ENCODE results near the gene PLEKHJ1. TPM values are rescaled to one million over a fixed set of nuclear protein-coding genes. Genes with fewer than 3 reads are reported as not detected.

PLEKHJ1 gene
- total RNA-seq, 1 experiment from 2014 or later = 78.6 TPM

- H3K36me3 ChIP-seq (ENCODE audit: control insufficient read depth, insufficient read depth, low read length) = peaks cover 7% of the 10 kb centered on the region; the same call in 1 of the 2 replicates
- H3K27ac ChIP-seq (ENCODE audit: low read length) = peak overlapping the region; percentile 74
- intact Hi-C loops (cut with micrococcal nuclease; ENCODE audit: unreplicated experiment) (loop anchor here (2.0 kb wide), 1 partner anchor 35 kb away; the partner anchor contains the start of genes PLEKHJ1 and SF3A2), in situ Hi-C loops (cut with HindIII; ENCODE audit: low pct_unique_long_range_greater_than_20kb, low sequenced_read_pairs) (no loop called here)
- peak overlapping the region; percentile 71 to 89 for H3K4me3 ChIP-seq (ENCODE audit: low read depth in 2 of 2, low read length in 2 of 2)
- no peaks in the 10 kb centered on the region for H3K9me3 ChIP-seq (ENCODE audit: control insufficient read depth, insufficient read depth, low read depth, low read length)
- TF ChIP-seq POLR2AphosphoS5 (IDR thresholded peaks at IDR 0.05; ENCODE audit: low read depth, low read length) = no peak
- TF ChIP-seq SIN3A (IDR thresholded peaks at IDR 0.05; ENCODE audit: borderline replicate concordance, insufficient read depth, low read depth, low read length) = no peak
- TF ChIP-seq, protein P1, sequence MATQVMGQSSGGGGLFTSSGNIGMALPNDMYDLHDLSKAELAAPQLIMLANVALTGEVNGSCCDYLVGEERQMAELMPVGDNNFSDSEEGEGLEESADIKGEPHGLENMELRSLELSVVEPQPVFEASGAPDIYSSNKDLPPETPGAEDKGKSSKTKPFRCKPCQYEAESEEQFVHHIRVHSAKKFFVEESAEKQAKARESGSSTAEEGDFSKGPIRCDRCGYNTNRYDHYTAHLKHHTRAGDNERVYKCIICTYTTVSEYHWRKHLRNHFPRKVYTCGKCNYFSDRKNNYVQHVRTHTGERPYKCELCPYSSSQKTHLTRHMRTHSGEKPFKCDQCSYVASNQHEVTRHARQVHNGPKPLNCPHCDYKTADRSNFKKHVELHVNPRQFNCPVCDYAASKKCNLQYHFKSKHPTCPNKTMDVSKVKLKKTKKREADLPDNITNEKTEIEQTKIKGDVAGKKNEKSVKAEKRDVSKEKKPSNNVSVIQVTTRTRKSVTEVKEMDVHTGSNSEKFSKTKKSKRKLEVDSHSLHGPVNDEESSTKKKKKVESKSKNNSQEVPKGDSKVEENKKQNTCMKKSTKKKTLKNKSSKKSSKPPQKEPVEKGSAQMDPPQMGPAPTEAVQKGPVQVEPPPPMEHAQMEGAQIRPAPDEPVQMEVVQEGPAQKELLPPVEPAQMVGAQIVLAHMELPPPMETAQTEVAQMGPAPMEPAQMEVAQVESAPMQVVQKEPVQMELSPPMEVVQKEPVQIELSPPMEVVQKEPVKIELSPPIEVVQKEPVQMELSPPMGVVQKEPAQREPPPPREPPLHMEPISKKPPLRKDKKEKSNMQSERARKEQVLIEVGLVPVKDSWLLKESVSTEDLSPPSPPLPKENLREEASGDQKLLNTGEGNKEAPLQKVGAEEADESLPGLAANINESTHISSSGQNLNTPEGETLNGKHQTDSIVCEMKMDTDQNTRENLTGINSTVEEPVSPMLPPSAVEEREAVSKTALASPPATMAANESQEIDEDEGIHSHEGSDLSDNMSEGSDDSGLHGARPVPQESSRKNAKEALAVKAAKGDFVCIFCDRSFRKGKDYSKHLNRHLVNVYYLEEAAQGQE (IDR thresholded peaks at IDR 0.05; ENCODE audit: insufficient read depth in 1 of 2, low read depth in 2 of 2, low read length in 1 of 2) = no peak
- no peak for TF ChIP-seq TCF7L2 (IDR thresholded peaks at IDR 0.05; ENCODE audit: low read depth, low read length)
- no peak for TF ChIP-seq CTCF (IDR thresholded peaks at IDR 0.05)
- no peak for ATAC-seq
- H3K4me1 ChIP-seq (ENCODE audit: control insufficient read depth, insufficient read depth, low read length) = peaks cover 15% of the 10 kb centered on the region
- H3K27me3 ChIP-seq (ENCODE audit: control insufficient read depth, insufficient read depth, low read length) = no peaks in the 10 kb centered on the region
- ChIA-PET CTCF (no interaction called here), POLR2A (no interaction called here)
- DNase-seq (ENCODE audit: low read depth, low spot score) = no peak
- BruUV-seq (replicated peaks) = TSS peak; percentile 53
Measured at GRCh38 chr19:2271234-2272103, 35.3 kb upstream of the PLEKHJ1 start.

- Histone ChIP-seq H3K36me3 (ENCODE audit: control insufficient read depth, insufficient read depth, low read length) (peaks cover 7% of the 10 kb centered on the region; the same call in 1 of the 2 replicates), H3K27ac (ENCODE audit: low read length) (peak overlapping the region; percentile 85; the same call in 1 of the 2 replicates), H3K4me1 (ENCODE audit: control insufficient read depth, insufficient read depth, low read length) (peaks cover 18% of the 10 kb centered on the region), H3K4me3 (ENCODE audit: low read depth in 2 of 2, low read length in 2 of 2) (peak overlapping the region; percentile 71 to 89), H3K9me3 (ENCODE audit: control insufficient read depth, insufficient read depth, low read depth, low read length) (no peaks in the 10 kb centered on the region), H3K27me3 (ENCODE audit: control insufficient read depth, insufficient read depth, low read length) (no peaks in the 10 kb centered on the region)
- ATAC-seq (peak; percentile 3; the same call in 1 of the 2 replicates), DNase-seq (ENCODE audit: low read depth, low spot score) (no peak)
- ChIA-PET CTCF (no interaction called here), POLR2A (no interaction called here)
- in situ Hi-C loops (cut with HindIII; ENCODE audit: low pct_unique_long_range_greater_than_20kb, low sequenced_read_pairs) = no loop called here
- intact Hi-C loops (cut with micrococcal nuclease; ENCODE audit: unreplicated experiment) = no loop called here
- TF ChIP-seq TCF7L2 (IDR thresholded peaks at IDR 0.05; ENCODE audit: low read depth, low read length) (no peak), CTCF (IDR thresholded peaks at IDR 0.05) (no peak)
- BruUV-seq (replicated peaks) = no TSS peak
Measured at GRCh38 chr19:2270423-2271233, 34.5 kb upstream of the PLEKHJ1 start.
